AG09309 (cell line): ENCODE data around the gene MDGA2.

Source experiments
- DNase-seq: peaks from one replicate; pipeline ENCODE4 v3.0.0-alpha.2; 2010; ENCODE audit warnings: low read depth
- H3K4me3 ChIP-seq: 2 replicates; pipeline ENCODE4 v1.5.1; 2011; ENCODE audit warnings: mild to moderate bottlenecking, low read depth, low read length, moderate library complexity; ENCODE audit not compliant: control insufficient read depth
- CTCF ChIP-seq: IDR thresholded peaks from 2 replicates; pipeline ENCODE4 v1.5.1; 2011; ENCODE audit warnings: mild to moderate bottlenecking, low read depth, low read length, inconsistent platforms; ENCODE audit not compliant: insufficient read depth, control insufficient read depth; ENCODE audit errors: missing control alignments

MDGA2 gene

GRCh38 chr14:47438650-47439140 lies 236.7 kb downstream of the MDGA2 start:
- no peak for DNase-seq
- TF ChIP-seq CTCF, result no peak
- H3K4me3 ChIP-seq, result no peak overlapping the region

GRCh38 chr14:47435331-47435965 lies 240.0 kb downstream of the MDGA2 start:
- no peak overlapping the region for H3K4me3 ChIP-seq
- TF ChIP-seq CTCF, result no peak
- DNase-seq, result no peak

GRCh38 chr14:47427629-47428028 lies 247.8 kb downstream of the MDGA2 start:
- no peak for TF ChIP-seq CTCF
- no peak overlapping the region for H3K4me3 ChIP-seq
- DNase-seq, result no peak

GRCh38 chr14:47425302-47425701 lies 250.1 kb downstream of the MDGA2 start:
- DNase-seq, result no peak
- no peak overlapping the region for H3K4me3 ChIP-seq
- no peak for TF ChIP-seq CTCF

- TF ChIP-seq CTCF, result no peak
- H3K4me3 ChIP-seq, result no peak overlapping the region
These were observed 253.2 kb downstream of the MDGA2 start for GRCh38 chr14:47422191-47422590.

GRCh38 chr14:47411523-47411922 lies 263.9 kb downstream of the MDGA2 start:
- no peak overlapping the region for H3K4me3 ChIP-seq
- DNase-seq, result no peak
- no peak for TF ChIP-seq CTCF

More at GRCh38 chr14:47422191-47422590, 253.2 kb downstream of the MDGA2 start:
- DNase-seq, result no peak
